Panc1 (cell line): ENCODE measurements around the gene C11orf21. TPM values are rescaled to one million over a fixed set of nuclear protein-coding genes. Genes with fewer than 3 reads are reported as not detected.

Experiments
- ATAC-seq: fragments of 200-7000 bp; cut with Tn5 transposase; 2 replicates; pipeline ENCODE4 v1.9.1; 2020; ENCODE audit warnings: mild to moderate bottlenecking, moderate library complexity
- BruUV-seq: library from RNA; stranded (reverse); fragments of 400-500 nt; replicated peaks from 2 replicates; lab custom pipeline; 2021; lab: Mats Ljungman, UMichigan
- CTCF ChIA-PET: fragments of 300-600 bp; sonication (Branson Sonifier 250); formaldehyde crosslinking; loops from one replicate; lab custom pipeline; 2022; ENCODE audit warnings: antibody characterized with exemption; lab: Charles Lee
- POLR2A ChIA-PET: fragments of 300-600 bp; sonication (Branson Sonifier 250); formaldehyde crosslinking; loops from one replicate; lab custom pipeline; 2022; ENCODE audit warnings: antibody characterized with exemption; lab: Charles Lee
- DNase-seq: peaks from one replicate; pipeline ENCODE4 v3.0.0-alpha.2; 2010; ENCODE audit warnings: low read depth, low spot score
- H3K27ac ChIP-seq: 2 replicates; pipeline ENCODE4 v1.5.1; 2011; ENCODE audit warnings: mild to moderate bottlenecking, low read length, inconsistent platforms
- H3K27me3 ChIP-seq: fragments of 200-500 bp; sonication (Bioruptor generic); 2 replicates; pipeline ENCODE4 v1.6.0; 2014; ENCODE audit warnings: low read length, inconsistent platforms; ENCODE audit not compliant: control insufficient read depth, insufficient read depth
- H3K36me3 ChIP-seq: fragments of 200-500 bp; sonication (Bioruptor generic); 2 replicates; pipeline ENCODE4 v1.5.1; 2014; ENCODE audit warnings: inconsistent platforms, mild to moderate bottlenecking, low read length, moderate library complexity; ENCODE audit not compliant: control insufficient read depth, insufficient read depth
- H3K4me1 ChIP-seq: 2 replicates; pipeline ENCODE4 v1.5.1; 2011; ENCODE audit warnings: inconsistent platforms, mild to moderate bottlenecking, low read length, moderate library complexity; ENCODE audit not compliant: control insufficient read depth, insufficient read depth
- H3K4me3 ChIP-seq, 2 experiments: 2 replicates each; pipeline ENCODE4 v1.5.1; 2011 to 2012; ENCODE audit warnings: low read depth in 2 of 2, low read length in 2 of 2, mild to moderate bottlenecking in 2 of 2, inconsistent platforms in 1 of 2, moderate library complexity in 1 of 2
- H3K9me3 ChIP-seq: fragments of 200-500 bp; sonication (Bioruptor generic); 2 replicates; pipeline ENCODE4 v1.5.1; 2014; ENCODE audit warnings: low read depth, mild to moderate bottlenecking, inconsistent platforms, low read length, moderate library complexity; ENCODE audit not compliant: control insufficient read depth, insufficient read depth
- POLR2AphosphoS5 ChIP-seq: IDR thresholded peaks from 2 replicates; pipeline ENCODE4 v1.6.1; 2012; ENCODE audit warnings: mild to moderate bottlenecking, low read depth, low read length, moderate library complexity
- SIN3A ChIP-seq: IDR thresholded peaks from 2 replicates; pipeline ENCODE4 v1.6.1; 2012; ENCODE audit warnings: low read depth, mild to moderate bottlenecking, low read length, moderate library complexity, borderline replicate concordance; ENCODE audit not compliant: insufficient read depth
- TCF7L2 ChIP-seq: IDR thresholded peaks from 2 replicates; pipeline ENCODE4 v1.6.1; 2011; ENCODE audit warnings: mild to moderate bottlenecking, low read depth, low read length, inconsistent platforms
- in situ Hi-C: cut with HindIII; loops from 2 replicates; pipeline ENCODE4 v1.10.0; 2016; ENCODE audit warnings: low sequenced_read_pairs, low pct_unique_long_range_greater_than_20kb
- intact Hi-C: fragments of 100-400 bp; cut with micrococcal nuclease; formaldehyde crosslinking; loops from one replicate; pipeline ENCODE4 v1.10.0; 2022; ENCODE audit not compliant: unreplicated experiment
- total RNA-seq: library from RNA; stranded (reverse); gene quantifications from one replicate; pipeline ENCODE4 v1.2.1, GENCODE V29; 2021; ENCODE audit not compliant: unreplicated experiment
- TF ChIP-seq, protein P1 (sequence below), 2 experiments: IDR thresholded peaks; 2 replicates each; pipeline ENCODE4 v1.6.1; 2011 to 2012; ENCODE audit warnings: low read depth in 2 of 2, control low read depth in 1 of 2, low read length in 1 of 2, mild to moderate bottlenecking in 1 of 2, moderate library complexity in 1 of 2; ENCODE audit not compliant: insufficient read depth in 1 of 2
- TF ChIP-seq, protein P2 (sequence below): fragments of 450-650 bp; IDR thresholded peaks from 2 replicates; pipeline ENCODE4 v1.5.1; 2017; ENCODE audit warnings: mild to moderate bottlenecking

The C11orf21 gene
- total RNA-seq, 1 experiment from 2014 or later, result 0.31 TPM

DNA sequence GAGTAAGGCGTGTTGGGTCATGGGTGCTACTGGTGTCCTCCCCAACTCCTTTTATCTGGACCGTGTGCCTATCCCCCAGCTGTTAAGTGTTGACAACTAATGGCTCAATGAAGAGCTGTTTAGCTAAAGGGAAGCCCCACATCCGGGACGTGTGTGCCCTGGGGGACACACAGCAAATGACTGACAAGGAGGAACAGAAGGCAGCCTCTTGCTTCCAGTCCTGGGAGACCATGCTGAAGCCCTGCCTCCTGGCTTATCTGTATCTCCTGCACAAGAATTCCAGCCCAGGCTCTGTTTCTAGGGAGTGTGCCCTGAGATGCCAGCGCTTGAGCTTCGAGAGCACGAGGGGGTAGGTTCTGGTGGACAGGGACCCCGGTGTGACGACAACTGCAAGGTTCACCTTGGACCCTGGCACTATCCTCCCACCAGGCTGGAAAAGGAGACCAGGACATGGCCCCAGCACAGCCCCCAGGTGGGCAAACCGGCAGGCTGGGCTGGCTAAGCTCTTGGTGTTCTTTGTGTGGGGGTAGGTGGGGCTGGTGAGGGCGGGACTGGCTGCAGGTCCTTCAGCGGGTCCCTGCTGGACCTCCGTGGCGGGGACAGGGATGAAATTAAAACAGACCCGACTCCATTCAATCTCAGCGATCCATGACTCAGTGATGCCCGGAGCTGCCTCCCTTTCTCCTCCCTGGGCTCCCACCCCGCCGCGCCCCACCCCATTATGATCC lies 52.4 kb downstream of the C11orf21 start:
- in situ Hi-C loops (no loop called here), intact Hi-C loops (no loop called here)
- Histone ChIP-seq H3K27ac (no peak overlapping the region), H3K27me3 (peaks cover 12% of the 10 kb centered on the region; the same call in 1 of the 2 replicates), H3K4me1 (no peaks in the 10 kb centered on the region), H3K36me3 (no peaks in the 10 kb centered on the region), H3K9me3 (no peaks in the 10 kb centered on the region), H3K4me3 (no peak overlapping the region)
- TF ChIP-seq POLR2AphosphoS5 (no peak), SIN3A (no peak), TCF7L2 (no peak)
- TF ChIP-seq, protein P1, sequence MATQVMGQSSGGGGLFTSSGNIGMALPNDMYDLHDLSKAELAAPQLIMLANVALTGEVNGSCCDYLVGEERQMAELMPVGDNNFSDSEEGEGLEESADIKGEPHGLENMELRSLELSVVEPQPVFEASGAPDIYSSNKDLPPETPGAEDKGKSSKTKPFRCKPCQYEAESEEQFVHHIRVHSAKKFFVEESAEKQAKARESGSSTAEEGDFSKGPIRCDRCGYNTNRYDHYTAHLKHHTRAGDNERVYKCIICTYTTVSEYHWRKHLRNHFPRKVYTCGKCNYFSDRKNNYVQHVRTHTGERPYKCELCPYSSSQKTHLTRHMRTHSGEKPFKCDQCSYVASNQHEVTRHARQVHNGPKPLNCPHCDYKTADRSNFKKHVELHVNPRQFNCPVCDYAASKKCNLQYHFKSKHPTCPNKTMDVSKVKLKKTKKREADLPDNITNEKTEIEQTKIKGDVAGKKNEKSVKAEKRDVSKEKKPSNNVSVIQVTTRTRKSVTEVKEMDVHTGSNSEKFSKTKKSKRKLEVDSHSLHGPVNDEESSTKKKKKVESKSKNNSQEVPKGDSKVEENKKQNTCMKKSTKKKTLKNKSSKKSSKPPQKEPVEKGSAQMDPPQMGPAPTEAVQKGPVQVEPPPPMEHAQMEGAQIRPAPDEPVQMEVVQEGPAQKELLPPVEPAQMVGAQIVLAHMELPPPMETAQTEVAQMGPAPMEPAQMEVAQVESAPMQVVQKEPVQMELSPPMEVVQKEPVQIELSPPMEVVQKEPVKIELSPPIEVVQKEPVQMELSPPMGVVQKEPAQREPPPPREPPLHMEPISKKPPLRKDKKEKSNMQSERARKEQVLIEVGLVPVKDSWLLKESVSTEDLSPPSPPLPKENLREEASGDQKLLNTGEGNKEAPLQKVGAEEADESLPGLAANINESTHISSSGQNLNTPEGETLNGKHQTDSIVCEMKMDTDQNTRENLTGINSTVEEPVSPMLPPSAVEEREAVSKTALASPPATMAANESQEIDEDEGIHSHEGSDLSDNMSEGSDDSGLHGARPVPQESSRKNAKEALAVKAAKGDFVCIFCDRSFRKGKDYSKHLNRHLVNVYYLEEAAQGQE (IDR thresholded peaks at IDR 0.05; ENCODE audit: insufficient read depth in 1 of 2, low read depth in 2 of 2, low read length in 1 of 2), result no peak
- TF ChIP-seq, protein P2, sequence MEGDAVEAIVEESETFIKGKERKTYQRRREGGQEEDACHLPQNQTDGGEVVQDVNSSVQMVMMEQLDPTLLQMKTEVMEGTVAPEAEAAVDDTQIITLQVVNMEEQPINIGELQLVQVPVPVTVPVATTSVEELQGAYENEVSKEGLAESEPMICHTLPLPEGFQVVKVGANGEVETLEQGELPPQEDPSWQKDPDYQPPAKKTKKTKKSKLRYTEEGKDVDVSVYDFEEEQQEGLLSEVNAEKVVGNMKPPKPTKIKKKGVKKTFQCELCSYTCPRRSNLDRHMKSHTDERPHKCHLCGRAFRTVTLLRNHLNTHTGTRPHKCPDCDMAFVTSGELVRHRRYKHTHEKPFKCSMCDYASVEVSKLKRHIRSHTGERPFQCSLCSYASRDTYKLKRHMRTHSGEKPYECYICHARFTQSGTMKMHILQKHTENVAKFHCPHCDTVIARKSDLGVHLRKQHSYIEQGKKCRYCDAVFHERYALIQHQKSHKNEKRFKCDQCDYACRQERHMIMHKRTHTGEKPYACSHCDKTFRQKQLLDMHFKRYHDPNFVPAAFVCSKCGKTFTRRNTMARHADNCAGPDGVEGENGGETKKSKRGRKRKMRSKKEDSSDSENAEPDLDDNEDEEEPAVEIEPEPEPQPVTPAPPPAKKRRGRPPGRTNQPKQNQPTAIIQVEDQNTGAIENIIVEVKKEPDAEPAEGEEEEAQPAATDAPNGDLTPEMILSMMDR, result no peak
- DNase-seq (no peak), ATAC-seq (no peak)
- POLR2A ChIA-PET, result interaction anchor here (0.6 to 0.7 kb wide), 2 partner anchors 53 to 69 kb away, joined by 3 read pairs; no protein-coding TSS in a partner anchor
- no TSS peak for BruUV-seq
- CTCF ChIA-PET, result interaction anchor here (0.6 kb wide), 2 partner anchors 9 to 27 kb away, joined by 3 read pairs; no protein-coding TSS in a partner anchor

DNA sequence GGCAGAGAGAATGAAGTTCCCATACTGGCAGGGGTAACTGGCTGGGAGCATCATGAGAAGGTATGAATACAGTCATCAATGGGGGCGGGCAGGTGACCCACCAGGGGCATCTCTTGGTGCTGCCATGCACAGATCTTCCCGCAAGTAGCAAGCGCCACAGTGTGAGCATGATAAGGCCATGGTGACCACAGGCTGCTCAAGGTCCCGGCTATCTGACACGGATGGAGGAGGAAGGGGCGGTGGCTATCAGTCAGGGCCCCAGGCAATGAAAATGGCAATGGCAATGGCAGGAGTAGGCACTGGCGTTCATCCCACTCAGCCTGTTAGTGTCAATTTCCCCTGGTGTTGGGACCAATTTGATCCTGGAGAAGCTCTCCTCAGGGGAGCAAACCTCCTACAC lies 53.0 kb downstream of the C11orf21 start:
- intact Hi-C loops, result no loop called here
- in situ Hi-C loops, result no loop called here
- Histone ChIP-seq H3K27ac (no peak overlapping the region), H3K4me3 (no peak overlapping the region), H3K9me3 (no peaks in the 10 kb centered on the region), H3K27me3 (peaks cover 12% of the 10 kb centered on the region; the same call in 1 of the 2 replicates), H3K36me3 (no peaks in the 10 kb centered on the region), H3K4me1 (no peaks in the 10 kb centered on the region)
- TF ChIP-seq TCF7L2 (no peak), SIN3A (no peak), POLR2AphosphoS5 (no peak)
- TF ChIP-seq, protein P1 (IDR thresholded peaks at IDR 0.05; ENCODE audit: insufficient read depth in 1 of 2, low read depth in 2 of 2, low read length in 1 of 2), result no peak
- TF ChIP-seq, protein P2, result no peak
- POLR2A ChIA-PET, result interaction anchor here (0.6 kb wide), 1 partner anchor 68 kb away, joined by 3 read pairs; no protein-coding TSS in a partner anchor
- ATAC-seq, result no peak
- no TSS peak for BruUV-seq
- CTCF ChIA-PET, result interaction anchor here (0.6 kb wide), 1 partner anchor 26 kb away, joined by 3 read pairs; no protein-coding TSS in a partner anchor
- no peak for DNase-seq
